ENCODE results near the gene SLC6A9. TPM values are rescaled to one million over a fixed set of nuclear protein-coding genes. Genes with fewer than 3 reads are reported as not detected.

Gene SLC6A9
- total and polyA plus RNA-seq, 2 experiments from 2014 or later, result 14.4 to 20.0 TPM

DNA sequence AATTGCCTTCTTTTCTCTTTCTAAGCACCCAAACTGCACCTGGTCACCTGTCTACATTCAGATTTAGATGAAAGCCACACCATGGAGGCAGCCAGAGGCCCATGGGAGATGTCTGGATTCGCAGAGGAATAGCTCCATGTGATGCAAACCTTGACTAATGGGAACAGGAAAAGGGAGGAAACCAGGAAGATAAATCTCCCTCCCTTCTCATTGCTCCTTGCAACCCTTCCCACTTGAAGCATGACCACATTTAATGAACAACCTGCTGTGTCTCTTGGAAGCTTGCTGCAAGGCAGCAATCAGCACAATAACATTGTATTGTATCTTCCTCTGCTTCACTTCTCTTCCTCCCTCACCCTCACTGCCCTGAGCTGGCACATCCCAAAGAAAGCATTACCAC, 44.8 kb upstream of the SLC6A9 start:
- Histone ChIP-seq H2AFZ (peak overlapping the region; percentile 83), H3K36me3 (ENCODE audit: insufficient read depth) (no peaks in the 10 kb centered on the region), H3K79me2 (replicated peaks; ENCODE audit: insufficient read depth) (no peaks in the 10 kb centered on the region), H3K4me3 (no peak overlapping the region), H3F3A (replicated peaks; ENCODE audit: low read depth) (no peaks in the 10 kb centered on the region), H3K27ac (ENCODE audit: low read depth) (no peak overlapping the region), H3K4me2 (0 out of 2 replicates have a peak overlapping the region, but pooled peaks have one; percentile 36), H3K4me1 (ENCODE audit: insufficient read depth) (0 out of 2 replicates have a peak, but pooled peaks cover 5% of the 10 kb centered on the region), H3K27me3 (ENCODE audit: insufficient read depth) (no peaks in the 10 kb centered on the region), H3K9me2 (ENCODE audit: insufficient read depth) (0 out of 2 replicates have a peak, but pooled peaks cover 2% of the 10 kb centered on the region), H4K20me1 (replicated peaks; ENCODE audit: insufficient read depth) (no peaks in the 10 kb centered on the region)
- no peak for TF ChIP-seq ZNF462 (CRISPR knock-in tag; IDR thresholded peaks at IDR 0.05)
- no peak for TF ChIP-seq REST (IDR thresholded peaks at IDR 0.05; ENCODE audit: unreplicated experiment)
- TF ChIP-seq ZNF114 (CRISPR knock-in tag; IDR thresholded peaks at IDR 0.05), result no peak
- no peak for TF ChIP-seq STAT1 (IDR thresholded peaks at IDR 0.05; ENCODE audit: unreplicated experiment)
- no peak for TF ChIP-seq CREB1 (CRISPR knock-in tag; IDR thresholded peaks at IDR 0.05; ENCODE audit: low read depth)
- TF ChIP-seq JUNB (IDR thresholded peaks at IDR 0.05; ENCODE audit: unreplicated experiment), result no peak
- no peak for TF ChIP-seq CTCF (conservative IDR thresholded peaks at IDR 0.05; ENCODE audit: low read depth in 2 of 2)
- TF ChIP-seq, protein P1, sequence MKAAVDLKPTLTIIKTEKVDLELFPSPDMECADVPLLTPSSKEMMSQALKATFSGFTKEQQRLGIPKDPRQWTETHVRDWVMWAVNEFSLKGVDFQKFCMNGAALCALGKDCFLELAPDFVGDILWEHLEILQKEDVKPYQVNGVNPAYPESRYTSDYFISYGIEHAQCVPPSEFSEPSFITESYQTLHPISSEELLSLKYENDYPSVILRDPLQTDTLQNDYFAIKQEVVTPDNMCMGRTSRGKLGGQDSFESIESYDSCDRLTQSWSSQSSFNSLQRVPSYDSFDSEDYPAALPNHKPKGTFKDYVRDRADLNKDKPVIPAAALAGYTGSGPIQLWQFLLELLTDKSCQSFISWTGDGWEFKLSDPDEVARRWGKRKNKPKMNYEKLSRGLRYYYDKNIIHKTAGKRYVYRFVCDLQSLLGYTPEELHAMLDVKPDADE (IDR thresholded peaks at IDR 0.05), result no peak
- no peak for TF ChIP-seq EZH2 (IDR thresholded peaks at IDR 0.05; ENCODE audit: low read depth, unreplicated experiment)
- TF ChIP-seq EZH2phosphoT487 (IDR thresholded peaks at IDR 0.05; ENCODE audit: unreplicated experiment), result no peak
- TF ChIP-seq POLR2AphosphoS5 (IDR thresholded peaks at IDR 0.05; ENCODE audit: low read depth), result no peak
- no peak for TF ChIP-seq NANOG (IDR thresholded peaks at IDR 0.05; ENCODE audit: borderline replicate concordance)
- no peak for TF ChIP-seq ZNF331 (CRISPR knock-in tag; IDR thresholded peaks at IDR 0.05; ENCODE audit: low read depth)
- ATAC-seq (no peak), DNase-seq (ENCODE audit: low spot score) (no peak)
- no peak overlapping the region for H3K27ac Mint-ChIP-seq
- peaks cover 8% of the 10 kb centered on the region for H3K4me1 Mint-ChIP-seq
- H3K27me3 Mint-ChIP-seq (ENCODE audit: insufficient read depth, low read depth, poor library complexity), result peaks cover 2% of the 10 kb centered on the region
- no peak overlapping the region for H3K4me3 Mint-ChIP-seq
- no peaks in the 10 kb centered on the region for H3K36me3 Mint-ChIP-seq (ENCODE audit: low read depth)
- H3K9me3 Mint-ChIP-seq, result no peaks in the 10 kb centered on the region

All from GM23338 (cell line).